WI38 (cell line): ENCODE measurements around the gene CERCAM.
"Not testable (repeated sequence)": the region's sequence is repeated elsewhere in the genome, so short reads cannot be mapped to it uniquely, and the experiment has no call there.

Experiments used
- H3K4me3 ChIP-seq: 2 replicates; pipeline ENCODE4 v1.5.1; 2011; ENCODE audit warnings: low read depth, mild to moderate bottlenecking, control low read depth, low read length
- CTCF ChIP-seq: IDR thresholded peaks from 2 replicates; pipeline ENCODE4 v1.5.1; 2012; ENCODE audit warnings: low read depth, mild to moderate bottlenecking, control low read depth, low read length

Gene CERCAM

DNA sequence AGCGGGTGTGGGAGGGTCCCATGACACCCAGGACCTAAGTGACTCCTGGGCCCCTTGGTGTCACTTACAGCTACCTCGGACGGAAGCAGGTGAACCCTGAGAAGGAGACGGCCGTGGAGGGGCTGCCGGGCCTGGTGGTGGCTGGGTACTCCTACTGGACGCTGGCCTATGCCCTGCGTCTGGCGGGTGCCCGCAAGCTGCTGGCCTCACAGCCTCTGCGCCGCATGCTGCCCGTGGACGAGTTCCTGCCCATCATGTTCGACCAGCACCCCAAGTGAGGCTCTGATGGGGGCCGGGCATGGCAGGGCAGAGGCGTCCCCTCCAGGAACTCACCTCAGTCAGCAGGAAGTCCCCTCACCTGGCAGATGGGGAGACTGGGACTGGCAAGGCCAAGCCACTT, 13.7 kb downstream of the CERCAM start:
- no peak overlapping the region for H3K4me3 ChIP-seq
- TF ChIP-seq CTCF = no peak

DNA sequence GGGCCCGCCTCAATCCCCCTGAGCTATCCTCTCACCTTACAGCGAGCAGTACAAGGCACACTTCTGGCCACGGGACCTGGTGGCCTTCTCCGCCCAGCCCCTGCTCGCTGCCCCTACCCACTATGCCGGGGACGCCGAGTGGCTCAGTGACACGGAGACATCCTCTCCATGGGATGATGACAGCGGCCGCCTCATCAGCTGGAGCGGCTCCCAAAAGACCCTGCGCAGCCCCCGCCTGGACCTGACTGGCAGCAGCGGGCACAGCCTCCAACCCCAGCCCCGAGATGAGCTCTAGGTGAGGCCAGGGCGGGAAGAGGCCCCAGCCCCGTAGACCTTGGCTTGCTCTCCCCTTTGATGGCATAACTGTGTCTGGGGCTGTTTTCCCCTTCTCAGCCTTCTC, 15.0 kb downstream of the CERCAM start:
- TF ChIP-seq CTCF = no peak
- no peak overlapping the region for H3K4me3 ChIP-seq

DNA sequence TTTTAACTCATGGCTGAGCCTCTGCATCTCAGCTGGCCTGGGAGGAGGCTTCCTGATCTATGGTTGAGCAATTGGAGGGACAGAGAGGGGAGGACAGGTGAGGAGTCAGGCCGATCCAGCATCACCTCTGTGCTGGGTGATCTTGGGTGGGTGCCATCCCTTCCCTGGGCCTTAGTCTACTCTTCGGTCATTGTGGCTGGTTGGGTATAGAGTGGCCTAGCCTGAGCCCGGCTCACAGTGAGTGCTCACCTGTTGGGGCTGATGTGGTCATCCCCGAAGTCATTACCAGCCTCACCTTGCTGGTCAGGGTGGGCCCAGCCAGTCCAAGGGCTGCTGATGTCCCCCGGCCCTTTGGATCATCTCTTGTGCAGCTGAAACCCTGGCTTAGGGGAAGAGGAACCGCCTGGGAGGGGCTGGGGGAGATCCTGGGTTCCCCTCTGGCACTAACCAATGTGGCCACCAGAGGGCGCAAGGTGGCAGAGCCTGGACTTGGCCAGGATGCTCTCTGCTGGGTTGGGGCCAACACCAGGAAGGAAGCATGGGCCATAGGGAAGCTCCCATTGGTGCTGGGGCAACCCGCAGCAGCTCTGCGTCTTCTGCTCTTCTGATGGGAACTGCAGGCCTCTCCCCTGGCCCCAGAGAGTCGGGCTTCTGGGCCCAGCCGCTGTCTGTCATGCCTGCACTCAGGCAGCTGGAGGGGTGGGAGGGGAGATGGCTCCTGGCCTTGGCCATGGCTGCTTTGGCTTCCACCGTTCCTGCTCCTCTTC, 17.9 kb downstream of the CERCAM start:
- H3K4me3 ChIP-seq = no peak overlapping the region
- TF ChIP-seq CTCF = peak; percentile 85

- no peak overlapping the region for H3K4me3 ChIP-seq
- no peak for TF ChIP-seq CTCF
Observed at GRCh38 chr9:128439273-128439672, 18.6 kb downstream of the CERCAM start.

DNA sequence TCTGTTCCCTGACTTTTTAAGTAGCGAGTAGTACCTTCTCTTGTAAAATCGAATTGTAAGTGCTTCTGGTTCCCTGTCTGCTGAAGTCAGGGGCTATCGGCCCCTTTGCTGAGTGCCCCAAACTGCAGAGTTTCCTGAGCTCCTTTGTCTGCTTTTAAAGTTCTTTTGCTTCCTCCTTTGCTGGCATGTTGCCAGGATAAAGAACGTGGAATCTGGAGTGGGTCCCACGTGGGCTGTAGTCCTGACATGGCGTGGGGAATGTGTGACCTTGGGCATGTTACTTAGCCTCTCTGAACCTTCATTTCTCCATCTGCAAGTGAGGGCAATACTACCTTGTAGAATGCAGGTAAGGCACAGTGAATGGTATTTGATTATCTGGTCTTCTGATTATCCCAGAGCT, 21.5 kb downstream of the CERCAM start:
- H3K4me3 ChIP-seq = no peak overlapping the region
- TF ChIP-seq CTCF = no peak

DNA sequence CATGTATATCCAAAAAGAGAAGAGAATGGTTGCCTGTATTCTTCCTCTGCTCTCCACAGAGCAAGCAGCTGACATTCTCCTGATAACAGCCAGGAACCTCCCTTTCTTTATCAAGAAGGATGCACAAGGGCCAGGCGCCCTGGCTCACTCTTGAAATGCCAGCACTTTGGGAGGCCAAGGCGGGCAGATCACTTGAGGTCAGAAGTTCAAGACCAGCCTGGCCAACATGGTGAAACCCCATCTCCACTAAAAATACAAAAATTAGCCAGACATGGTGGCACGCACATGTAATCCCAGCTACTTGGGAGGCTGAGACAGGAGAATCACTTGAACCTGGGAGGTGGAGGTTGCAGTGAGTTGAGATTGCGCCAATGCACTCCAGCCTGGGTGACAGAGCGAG, 25.8 kb downstream of the CERCAM start:
- H3K4me3 ChIP-seq = not testable (repeated sequence)

- H3K4me3 ChIP-seq = no peak overlapping the region
- no peak for TF ChIP-seq CTCF
Observed at GRCh38 chr9:128448746-128449145, 28.1 kb downstream of the CERCAM start.

DNA sequence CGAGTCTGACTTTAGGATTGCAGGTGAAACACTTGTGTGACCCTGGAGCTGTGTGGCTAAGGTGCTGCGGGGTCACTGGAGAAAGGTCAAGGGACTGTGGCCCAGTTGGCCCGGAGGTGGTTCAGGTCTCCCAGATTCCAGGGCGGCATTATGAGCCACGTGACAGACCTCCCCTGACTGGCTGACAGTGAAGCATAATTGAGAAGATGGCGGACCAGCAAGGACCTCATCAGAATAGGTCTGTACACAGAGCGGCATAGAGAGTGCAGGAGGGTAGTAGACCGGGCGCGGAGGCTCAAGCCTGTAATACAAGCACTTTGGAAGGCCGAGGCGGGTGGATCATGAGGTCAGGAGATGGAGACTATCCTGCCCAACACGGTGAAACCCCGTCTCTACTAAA, 34.3 kb downstream of the CERCAM start:
- H3K4me3 ChIP-seq = no peak overlapping the region
- no peak for TF ChIP-seq CTCF
